Astrocyte (in vitro differentiated cells and primary cell): ENCODE results near the gene METTL22.

Experiments
- EZH2 ChIP-seq: IDR thresholded peaks from 2 replicates; pipeline ENCODE4 v1.6.1; 2012; ENCODE audit warnings: mild to moderate bottlenecking, low read length, inconsistent platforms; ENCODE audit not compliant: insufficient read depth
- TF ChIP-seq, protein P1 (sequence below): IDR thresholded peaks from 2 replicates; pipeline ENCODE4 v1.5.1; 2011; ENCODE audit warnings: low read depth, mild to moderate bottlenecking, inconsistent platforms, low read length, moderate library complexity; ENCODE audit not compliant: insufficient read depth

DNA sequence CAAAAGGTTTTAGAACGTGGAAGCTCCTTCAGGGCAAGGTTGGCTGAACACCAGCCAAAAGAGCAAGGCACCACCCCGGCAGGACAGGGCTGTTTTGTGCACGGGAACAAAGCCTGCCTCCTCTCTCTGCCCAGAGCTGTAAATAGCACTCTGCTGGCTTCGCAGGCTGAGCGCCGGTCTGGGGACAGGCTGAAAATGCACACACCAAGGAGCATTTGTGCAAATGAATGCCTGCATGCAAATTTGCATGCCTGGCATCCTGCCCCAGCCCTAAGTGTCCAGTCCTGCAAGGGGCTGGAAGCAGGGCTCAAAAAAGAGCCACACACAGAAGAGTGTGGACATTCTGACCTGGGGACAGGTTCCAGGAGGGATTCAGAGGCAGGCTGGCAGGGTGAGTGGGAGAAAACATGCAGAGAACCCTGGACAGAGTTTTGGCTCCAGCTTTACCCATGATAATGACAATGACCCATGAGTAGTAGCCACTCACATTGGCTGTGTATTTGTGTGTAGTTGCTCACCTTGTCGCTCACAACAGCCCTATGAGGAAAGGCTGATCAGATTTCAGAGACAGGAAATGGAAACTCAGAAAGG, 64.6 kb downstream of the METTL22 start:
- TF ChIP-seq, protein P1, sequence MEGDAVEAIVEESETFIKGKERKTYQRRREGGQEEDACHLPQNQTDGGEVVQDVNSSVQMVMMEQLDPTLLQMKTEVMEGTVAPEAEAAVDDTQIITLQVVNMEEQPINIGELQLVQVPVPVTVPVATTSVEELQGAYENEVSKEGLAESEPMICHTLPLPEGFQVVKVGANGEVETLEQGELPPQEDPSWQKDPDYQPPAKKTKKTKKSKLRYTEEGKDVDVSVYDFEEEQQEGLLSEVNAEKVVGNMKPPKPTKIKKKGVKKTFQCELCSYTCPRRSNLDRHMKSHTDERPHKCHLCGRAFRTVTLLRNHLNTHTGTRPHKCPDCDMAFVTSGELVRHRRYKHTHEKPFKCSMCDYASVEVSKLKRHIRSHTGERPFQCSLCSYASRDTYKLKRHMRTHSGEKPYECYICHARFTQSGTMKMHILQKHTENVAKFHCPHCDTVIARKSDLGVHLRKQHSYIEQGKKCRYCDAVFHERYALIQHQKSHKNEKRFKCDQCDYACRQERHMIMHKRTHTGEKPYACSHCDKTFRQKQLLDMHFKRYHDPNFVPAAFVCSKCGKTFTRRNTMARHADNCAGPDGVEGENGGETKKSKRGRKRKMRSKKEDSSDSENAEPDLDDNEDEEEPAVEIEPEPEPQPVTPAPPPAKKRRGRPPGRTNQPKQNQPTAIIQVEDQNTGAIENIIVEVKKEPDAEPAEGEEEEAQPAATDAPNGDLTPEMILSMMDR, result no peak
- no peak for TF ChIP-seq EZH2
